Endothelial cell of umbilical vein (primary cell): ENCODE results near the gene SMNDC1. TPM values are rescaled to one million over a fixed set of nuclear protein-coding genes. Genes with fewer than 3 reads are reported as not detected.
A peak's percentile ranks its signal among the peaks of the same experiment; 100 is the strongest.

ENCODE experiments used
- BruUV-seq: library from RNA; stranded (reverse); fragments of 400-500 nt; replicated peaks from 2 replicates; lab custom pipeline; 2021; lab: Mats Ljungman, UMichigan
- CTCF ChIA-PET: fragments of 300-600, 350-600 bp; sonication (Branson Sonifier 250); formaldehyde crosslinking; loops from one replicate; lab custom pipeline; 2021; ENCODE audit warnings: antibody characterized with exemption, inconsistent platforms; lab: Charles Lee
- POLR2A ChIA-PET: fragments of 300-600, 350-600 bp; sonication (Branson Sonifier 250); formaldehyde crosslinking; loops from one replicate; lab custom pipeline; 2021; ENCODE audit warnings: antibody characterized with exemption, inconsistent platforms; lab: Charles Lee
- DNase-seq: peaks from one replicate; pipeline ENCODE4 v3.0.0-alpha.2; 2011; ENCODE audit warnings: low read depth, low spot score
- FAIRE-seq: peaks from 2 replicates; lab custom pipeline; 2011; peaks lifted over from hg19 to GRCh38; lab: Jason Lieb, UNC
- H2AFZ ChIP-seq: 2 replicates; pipeline ENCODE4 v1.6.0; 2012; ENCODE audit warnings: low read depth, low read length, control low read depth, inconsistent platforms
- H3K27ac ChIP-seq: 2 replicates; pipeline ENCODE4 v1.5.1; 2011; ENCODE audit warnings: low read depth, mild to moderate bottlenecking, control low read depth, low read length, moderate library complexity; ENCODE audit not compliant: insufficient read depth
- H3K27me3 ChIP-seq, 2 experiments: 2 replicates each; pipeline versions ENCODE4 v1.6.0 to v1.6.1; 2011; ENCODE audit warnings: low read length in 2 of 2, mixed read lengths in 1 of 2; ENCODE audit not compliant: control insufficient read depth in 2 of 2, insufficient read depth in 2 of 2
- H3K36me3 ChIP-seq, 2 experiments: 2 replicates in 1 of 2; 3 replicates in 1 of 2; pipeline ENCODE4 v1.5.1; 2011; ENCODE audit warnings: low read length in 2 of 2, mild to moderate bottlenecking in 1 of 2, moderate library complexity in 1 of 2; ENCODE audit not compliant: control insufficient read depth in 2 of 2, insufficient read depth in 2 of 2; ENCODE audit errors: extremely low read depth in 1 of 2
- H3K4me1 ChIP-seq: 3 replicates; pipeline ENCODE4 v1.5.1; 2011; ENCODE audit warnings: mild to moderate bottlenecking, low read length; ENCODE audit not compliant: control insufficient read depth, insufficient read depth; ENCODE audit errors: extremely low read depth
- H3K4me2 ChIP-seq: 2 replicates; pipeline ENCODE4 v1.6.1; 2011; ENCODE audit warnings: low read length, control low read depth, mixed read lengths; ENCODE audit not compliant: insufficient read depth
- H3K4me3 ChIP-seq, 3 experiments: fragments of 200-600 bp in 1 of 3; sonication (generic), shearing (Covaris generic) in 1 of 3; replicated peaks in 1 of 3; 2 replicates each; pipeline ENCODE4 v1.5.1; 2011 to 2016; ENCODE audit warnings: control low read depth in 3 of 3, low read length in 3 of 3, mild to moderate bottlenecking in 2 of 3, inconsistent platforms in 1 of 3, low read depth in 1 of 3, moderate library complexity in 1 of 3; ENCODE audit not compliant: insufficient read depth in 1 of 3
- H3K79me2 ChIP-seq: 2 replicates; pipeline ENCODE4 v1.6.0; 2012; ENCODE audit warnings: low read length, inconsistent platforms; ENCODE audit not compliant: control insufficient read depth, insufficient read depth
- H3K9ac ChIP-seq: replicated peaks from 2 replicates; pipeline ENCODE3; 2011; ENCODE audit warnings: low read length, control low read depth; ENCODE audit not compliant: insufficient read depth; ENCODE audit errors: extremely low read depth
- H3K9me1 ChIP-seq: replicated peaks from 3 replicates; pipeline ENCODE4 v1.6.0; 2011; ENCODE audit warnings: mild to moderate bottlenecking, low read length; ENCODE audit not compliant: control insufficient read depth, insufficient read depth; ENCODE audit errors: extremely low read depth
- H3K9me3 ChIP-seq: replicated peaks from 2 replicates; pipeline ENCODE4 v1.5.1; 2012; ENCODE audit warnings: low read length, inconsistent platforms; ENCODE audit not compliant: control insufficient read depth, insufficient read depth
- H4K20me1 ChIP-seq: replicated peaks from 2 replicates; pipeline ENCODE3; 2011; ENCODE audit warnings: mild to moderate bottlenecking, low read length; ENCODE audit not compliant: control insufficient read depth, insufficient read depth; ENCODE audit errors: extremely low read depth
- EZH2 ChIP-seq: IDR thresholded peaks from 2 replicates; pipeline ENCODE4 v1.6.1; 2012; ENCODE audit warnings: borderline replicate concordance, low read depth, mild to moderate bottlenecking, moderate library complexity, low read length, inconsistent platforms; ENCODE audit not compliant: severe bottlenecking
- FOS ChIP-seq: IDR thresholded peaks from 2 replicates; pipeline ENCODE4 v1.6.1; 2011; ENCODE audit warnings: mild to moderate bottlenecking, low read length, moderate library complexity, borderline replicate concordance; ENCODE audit not compliant: insufficient read depth
- GATA2 ChIP-seq: IDR thresholded peaks from 2 replicates; pipeline ENCODE4 v1.7.0; 2011; ENCODE audit warnings: low read depth, mild to moderate bottlenecking, moderate library complexity, mixed read lengths, low read length; ENCODE audit not compliant: insufficient read length, insufficient read depth
- JUN ChIP-seq: IDR thresholded peaks from 2 replicates; pipeline ENCODE4 v1.6.1; 2011; ENCODE audit warnings: borderline replicate concordance, low read depth; ENCODE audit not compliant: insufficient read length, insufficient read depth
- MYC ChIP-seq: IDR thresholded peaks from one replicate; pipeline ENCODE4 v1.6.1; 2011; ENCODE audit warnings: mild to moderate bottlenecking, low read depth, low read length
- POLR2A ChIP-seq: IDR thresholded peaks from 2 replicates; pipeline ENCODE4 v1.6.1; 2012; ENCODE audit warnings: low read depth, mild to moderate bottlenecking, control low read depth, low read length
- POLR2AphosphoS5 ChIP-seq: IDR thresholded peaks from 2 replicates; pipeline ENCODE4 v1.6.1; 2012; ENCODE audit warnings: low read depth, mild to moderate bottlenecking, control low read depth, low read length, moderate library complexity; ENCODE audit not compliant: insufficient read depth
- dilution Hi-C: fragments of 300-500 bp; cut with MboI; formaldehyde crosslinking; loops from one replicate; pipeline ENCODE4 v1.15.0; 2019; ENCODE audit warnings: low sequenced_read_pairs; ENCODE audit not compliant: extremely low pct_ligation_motif_present
- intact Hi-C: fragments of 100-400 bp; cut with micrococcal nuclease; formaldehyde crosslinking; loops from one replicate; pipeline ENCODE4 v1.10.0; 2022
- polyA plus RNA-seq, 4 experiments: library from polyadenylated mRNA; depleted of rRNA in 3 of 4; stranded (reverse) in 3 of 4; unstranded in 1 of 4; fragments of >200 nt; gene quantifications; 2 replicates each; pipeline versions ENCODE4 v1.2.1 to v1.2.3, GENCODE V29; 2011 to 2012; ENCODE audit warnings: missing spikeins in 1 of 4
- total RNA-seq: library from RNA; stranded (reverse); gene quantifications from 2 replicates; pipeline ENCODE4 v1.2.3, GENCODE V29; 2021
- TF ChIP-seq, protein P1 (sequence below), 2 donors: IDR thresholded peaks; 1 replicate in 1 of 2; 2 replicates in 1 of 2; pipeline ENCODE4 v1.5.1; 2011; ENCODE audit warnings: low read length in 2 of 2, mild to moderate bottlenecking in 2 of 2, moderate library complexity in 2 of 2, control low read depth in 1 of 2, inconsistent platforms in 1 of 2, low read depth in 1 of 2; ENCODE audit not compliant: insufficient read depth in 1 of 2; ENCODE audit errors: extremely low read depth in 1 of 2
- TF ChIP-seq, protein P2 (sequence below): IDR thresholded peaks from 2 replicates; pipeline ENCODE4 v1.6.1; 2011; ENCODE audit not compliant: insufficient read depth, insufficient read length

SMNDC1 gene
- total and polyA plus RNA-seq, 2 donors (not counting 3 experiments of a cell fraction or from before 2014, with no cell fraction given) = 7.1 to 39.3 TPM

DNA sequence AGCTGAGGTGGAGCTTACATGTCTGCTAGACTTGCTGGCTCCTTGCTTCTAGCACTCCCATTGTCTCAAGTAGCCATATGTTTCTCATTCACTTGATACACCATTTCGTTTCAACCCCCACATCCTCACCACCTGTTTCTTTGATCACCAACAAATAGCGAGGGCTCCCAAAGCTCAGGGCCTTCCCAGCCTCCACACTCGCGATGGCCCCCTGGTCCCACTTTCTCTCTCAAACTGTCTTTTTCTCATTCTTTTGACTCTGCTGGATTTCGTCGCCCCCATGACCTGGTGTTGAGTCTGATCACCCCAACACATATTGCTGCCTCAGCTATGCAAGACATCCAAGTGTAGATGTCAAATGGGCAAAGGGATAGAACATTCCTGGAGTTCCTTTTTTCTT is 26.0 kb upstream of the SMNDC1 start:
- no peak for TF ChIP-seq EZH2
- no peak for TF ChIP-seq GATA2
- no peak for TF ChIP-seq FOS
- TF ChIP-seq POLR2A = no peak
- TF ChIP-seq POLR2AphosphoS5 = no peak
- H3K4me1 ChIP-seq = peaks cover 24% of the 10 kb centered on the region
- H3K27ac ChIP-seq = no peak overlapping the region
- H3K9me3 ChIP-seq = no peaks in the 10 kb centered on the region
- H3K4me2 ChIP-seq = no peak overlapping the region
- POLR2A ChIA-PET = no interaction called here
- no peaks in the 10 kb centered on the region for H3K9me1 ChIP-seq
- H3K9ac ChIP-seq = no peak overlapping the region
- H3K36me3 ChIP-seq = no peaks in the 10 kb centered on the region
- H3K79me2 ChIP-seq = no peaks in the 10 kb centered on the region
- no peaks in the 10 kb centered on the region for H4K20me1 ChIP-seq
- intact Hi-C loops (no loop called here), dilution Hi-C loops (no loop called here)
- CTCF ChIA-PET = no interaction called here
- no peaks in the 10 kb centered on the region for H3K27me3 ChIP-seq
- H2AFZ ChIP-seq = no peak overlapping the region
- no peak overlapping the region for H3K4me3 ChIP-seq
- FAIRE-seq (no peak), DNase-seq (no peak)
- BruUV-seq = no TSS peak

DNA sequence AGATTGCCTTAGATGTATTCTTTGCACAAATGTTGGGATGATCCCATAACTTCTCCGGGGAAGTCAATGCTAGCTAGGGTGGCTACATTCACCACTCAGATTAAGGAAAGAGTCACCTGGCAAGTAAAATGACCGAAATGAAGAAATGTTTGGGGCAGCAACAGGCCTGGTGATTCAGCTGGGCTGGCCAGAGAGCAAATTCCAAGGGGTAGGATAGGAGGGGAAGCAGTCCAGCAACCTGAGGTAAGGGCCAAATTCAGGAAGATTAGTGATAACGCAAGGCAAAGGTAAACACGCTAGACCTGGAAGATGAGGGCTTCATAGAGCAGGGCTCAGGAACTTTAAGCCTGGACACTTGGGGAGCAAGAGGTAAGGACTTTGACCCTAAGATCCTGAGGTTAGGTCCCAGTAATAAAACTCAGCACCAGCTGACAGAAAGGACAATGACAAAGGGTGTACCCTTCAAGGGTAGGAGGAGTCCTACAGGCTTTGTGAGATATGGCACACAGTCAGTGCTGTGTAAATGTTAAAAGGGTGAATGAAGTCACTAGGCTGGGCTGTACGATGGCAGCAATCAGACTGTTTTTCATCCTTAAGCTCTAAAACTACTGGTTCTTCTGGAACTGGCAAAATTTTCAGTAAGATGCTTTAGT is 22.7 kb upstream of the SMNDC1 start:
- H3K4me3 ChIP-seq = no peak overlapping the region
- intact Hi-C loops (no loop called here), dilution Hi-C loops (no loop called here)
- H3K4me2 ChIP-seq = no peak overlapping the region
- no peak overlapping the region for H3K9ac ChIP-seq
- H3K4me1 ChIP-seq = peaks cover 21% of the 10 kb centered on the region
- peak overlapping the region; percentile 67 for H3K27ac ChIP-seq
- H4K20me1 ChIP-seq = no peaks in the 10 kb centered on the region
- TF ChIP-seq EZH2 (no peak), MYC (no peak), FOS (no peak), GATA2 (no peak), POLR2A (no peak), POLR2AphosphoS5 (no peak), JUN (no peak)
- TF ChIP-seq, protein P1, sequence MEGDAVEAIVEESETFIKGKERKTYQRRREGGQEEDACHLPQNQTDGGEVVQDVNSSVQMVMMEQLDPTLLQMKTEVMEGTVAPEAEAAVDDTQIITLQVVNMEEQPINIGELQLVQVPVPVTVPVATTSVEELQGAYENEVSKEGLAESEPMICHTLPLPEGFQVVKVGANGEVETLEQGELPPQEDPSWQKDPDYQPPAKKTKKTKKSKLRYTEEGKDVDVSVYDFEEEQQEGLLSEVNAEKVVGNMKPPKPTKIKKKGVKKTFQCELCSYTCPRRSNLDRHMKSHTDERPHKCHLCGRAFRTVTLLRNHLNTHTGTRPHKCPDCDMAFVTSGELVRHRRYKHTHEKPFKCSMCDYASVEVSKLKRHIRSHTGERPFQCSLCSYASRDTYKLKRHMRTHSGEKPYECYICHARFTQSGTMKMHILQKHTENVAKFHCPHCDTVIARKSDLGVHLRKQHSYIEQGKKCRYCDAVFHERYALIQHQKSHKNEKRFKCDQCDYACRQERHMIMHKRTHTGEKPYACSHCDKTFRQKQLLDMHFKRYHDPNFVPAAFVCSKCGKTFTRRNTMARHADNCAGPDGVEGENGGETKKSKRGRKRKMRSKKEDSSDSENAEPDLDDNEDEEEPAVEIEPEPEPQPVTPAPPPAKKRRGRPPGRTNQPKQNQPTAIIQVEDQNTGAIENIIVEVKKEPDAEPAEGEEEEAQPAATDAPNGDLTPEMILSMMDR (IDR thresholded peaks at IDR 0.05; ENCODE audit: extremely low read depth in 1 of 2, insufficient read depth in 1 of 2, low read depth in 1 of 2, low read length in 2 of 2) = no peak
- TF ChIP-seq, protein P2, sequence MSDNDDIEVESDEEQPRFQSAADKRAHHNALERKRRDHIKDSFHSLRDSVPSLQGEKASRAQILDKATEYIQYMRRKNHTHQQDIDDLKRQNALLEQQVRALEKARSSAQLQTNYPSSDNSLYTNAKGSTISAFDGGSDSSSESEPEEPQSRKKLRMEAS = no peak
- no peaks in the 10 kb centered on the region for H3K9me3 ChIP-seq
- no peaks in the 10 kb centered on the region for H3K79me2 ChIP-seq
- CTCF ChIA-PET = interaction anchor here (1.0 to 5.6 kb wide), 5 partner anchors 17 to 273 kb away, joined by 3 to 39 read pairs (median 5); no protein-coding TSS in a partner anchor
- BruUV-seq = no TSS peak
- no peaks in the 10 kb centered on the region for H3K36me3 ChIP-seq
- H2AFZ ChIP-seq = no peak overlapping the region
- FAIRE-seq (no peak), DNase-seq (no peak)
- no peaks in the 10 kb centered on the region for H3K27me3 ChIP-seq
- POLR2A ChIA-PET = interaction anchor here (0.6 kb wide), 1 partner anchor 85 kb away, joined by 5 read pairs; no protein-coding TSS in a partner anchor
- no peaks in the 10 kb centered on the region for H3K9me1 ChIP-seq
